ENCODE results near the gene DENND1C. TPM values are rescaled to one million over a fixed set of nuclear protein-coding genes. Genes with fewer than 3 reads are reported as not detected.

The DENND1C gene
- total RNA-seq, 1 donor from 2014 or later: 8.7 TPM

DNA sequence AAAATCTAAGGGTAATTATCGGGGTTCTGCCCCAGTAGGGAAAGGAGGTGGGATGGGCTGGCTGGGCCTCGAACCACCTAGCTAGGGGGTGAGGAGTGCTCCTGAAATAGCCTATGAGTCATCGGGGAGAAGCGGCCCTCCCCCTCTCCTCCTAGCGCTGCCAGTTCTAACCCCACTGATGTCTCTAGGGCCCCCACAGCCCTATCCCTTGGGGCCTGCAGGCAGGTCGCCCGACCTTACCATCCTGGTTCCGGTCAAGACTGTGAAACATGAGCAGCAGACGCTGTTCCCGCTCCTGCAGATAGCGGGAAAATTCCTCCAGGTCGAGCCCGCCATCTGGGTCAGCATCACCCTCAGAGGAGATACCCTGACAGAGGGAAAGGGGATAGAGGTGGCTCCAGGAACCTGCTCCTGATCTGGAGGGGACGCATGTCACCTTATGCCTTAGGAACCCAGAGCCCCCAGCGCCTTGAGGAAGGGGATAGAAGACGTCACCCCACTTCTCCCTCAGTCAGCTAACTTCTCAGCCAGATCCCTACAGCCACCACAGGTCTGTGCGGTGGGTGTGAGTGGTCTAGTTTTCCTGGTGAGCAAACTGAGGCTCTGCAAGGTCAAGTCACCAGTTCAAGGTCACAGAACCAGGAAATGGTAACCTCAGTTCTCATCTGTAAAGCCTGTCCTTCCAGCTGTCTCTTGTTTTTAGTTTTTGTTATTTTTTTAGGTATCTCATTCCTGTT lies 23.5 kb downstream of the DENND1C start:
- intact Hi-C loops (cut with DNase I): no loop called here
- H3K36me3 ChIP-seq: no peaks in the 10 kb centered on the region
- DNase-seq (no peak), ATAC-seq (no peak)
- no peak for TF ChIP-seq CTCF (IDR thresholded peaks at IDR 0.05)
- peaks cover 10% of the 10 kb centered on the region for H3K4me1 ChIP-seq
- H3K27ac ChIP-seq: no peak overlapping the region
- H3K9me3 ChIP-seq: peaks cover 4% of the 10 kb centered on the region
- no peaks in the 10 kb centered on the region for H3K27me3 ChIP-seq
- H3K4me3 ChIP-seq: no peak overlapping the region

- Histone ChIP-seq H3K27me3 (no peaks in the 10 kb centered on the region), H3K36me3 (no peaks in the 10 kb centered on the region), H3K4me3 (no peak overlapping the region), H3K9me3 (peaks cover 4% of the 10 kb centered on the region), H3K4me1 (peaks cover 10% of the 10 kb centered on the region), H3K27ac (no peak overlapping the region)
- no peak for DNase-seq
- no peak for ATAC-seq
- intact Hi-C loops (cut with DNase I): no loop called here
- TF ChIP-seq CTCF (IDR thresholded peaks at IDR 0.05): no peak
Measured at GRCh38 chr19:6455924-6456323, 25.7 kb downstream of the DENND1C start.

GRCh38 chr19:6453951-6454565 lies 27.5 kb downstream of the DENND1C start:
- ATAC-seq: no peak
- no peak for TF ChIP-seq CTCF (IDR thresholded peaks at IDR 0.05)
- H3K36me3 ChIP-seq: no peaks in the 10 kb centered on the region

GRCh38 chr19:6452899-6453298 lies 28.7 kb downstream of the DENND1C start:
- no peak for TF ChIP-seq CTCF (IDR thresholded peaks at IDR 0.05)
- intact Hi-C loops (cut with DNase I): no loop called here
- Histone ChIP-seq H3K27me3 (no peaks in the 10 kb centered on the region), H3K4me3 (no peak overlapping the region), H3K9me3 (peaks cover 4% of the 10 kb centered on the region), H3K27ac (no peak overlapping the region), H3K4me1 (no peaks in the 10 kb centered on the region), H3K36me3 (no peaks in the 10 kb centered on the region)
- DNase-seq (no peak), ATAC-seq (no peak)

More at GRCh38 chr19:6453951-6454565, 27.5 kb downstream of the DENND1C start:
- H3K4me1 ChIP-seq: peaks cover 8% of the 10 kb centered on the region
- intact Hi-C loops (cut with DNase I): no loop called here
- no peak overlapping the region for H3K4me3 ChIP-seq
- DNase-seq: no peak
- H3K27me3 ChIP-seq: no peaks in the 10 kb centered on the region
- no peak overlapping the region for H3K27ac ChIP-seq
- peaks cover 4% of the 10 kb centered on the region for H3K9me3 ChIP-seq

GRCh38 chr19:6452223-6452614 lies 29.4 kb downstream of the DENND1C start:
- ATAC-seq (no peak), DNase-seq (no peak)
- intact Hi-C loops (cut with DNase I): no loop called here
- H3K27me3 ChIP-seq: no peaks in the 10 kb centered on the region
- H3K4me1 ChIP-seq: no peaks in the 10 kb centered on the region
- peaks cover 4% of the 10 kb centered on the region for H3K9me3 ChIP-seq
- no peak overlapping the region for H3K27ac ChIP-seq
- no peak for TF ChIP-seq CTCF (IDR thresholded peaks at IDR 0.05)
- no peaks in the 10 kb centered on the region for H3K36me3 ChIP-seq
- H3K4me3 ChIP-seq: no peak overlapping the region
